Activated T-helper 1 cell treated with anti-CD3 and anti-CD28 coated beads, Interleukin-2, amount 50 U/mL, for 16 hours (primary cell): ENCODE data around the gene TACC2.

Experiments used
- DNase-seq, 2 donors: peaks; one replicate each; pipeline ENCODE4 v3.0.0-alpha.2; 2020; ENCODE audit warnings: low read depth in 1 of 2, low spot score in 1 of 2

TACC2 gene

DNA sequence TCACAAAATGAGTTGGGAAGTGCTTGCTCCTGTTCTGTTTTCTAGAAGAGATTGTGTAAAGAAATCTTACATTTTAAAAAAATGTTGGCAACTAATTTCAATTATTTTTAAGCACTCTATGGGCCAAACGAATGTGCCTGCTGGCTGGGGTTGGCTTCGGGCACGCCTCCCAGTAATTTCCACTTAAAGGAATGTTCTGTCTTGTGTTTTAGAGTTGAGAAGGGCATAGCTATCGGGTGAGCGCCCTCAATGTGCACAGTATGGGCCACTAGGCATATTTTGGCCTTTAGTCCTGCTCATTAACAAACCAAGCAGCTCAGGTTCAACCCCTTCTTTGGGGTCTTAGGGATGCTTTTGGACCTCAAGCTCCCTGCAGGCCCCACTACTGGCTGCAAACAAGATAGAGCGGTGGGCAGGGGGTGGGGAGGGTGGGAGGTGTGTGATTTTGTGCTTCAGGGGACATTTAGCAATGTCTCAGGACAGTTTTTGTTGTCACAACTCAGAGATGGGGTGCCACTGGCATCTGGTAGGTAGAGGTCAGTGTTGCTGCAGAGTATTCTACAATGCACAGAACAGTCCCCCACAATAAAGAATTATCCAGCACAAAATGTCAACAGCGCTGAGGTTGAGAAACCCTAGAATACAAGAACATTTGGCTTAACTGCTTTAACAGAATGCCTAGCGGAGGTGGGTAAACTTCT, 40.7 kb downstream of the TACC2 start:
- DNase-seq: no peak

DNA sequence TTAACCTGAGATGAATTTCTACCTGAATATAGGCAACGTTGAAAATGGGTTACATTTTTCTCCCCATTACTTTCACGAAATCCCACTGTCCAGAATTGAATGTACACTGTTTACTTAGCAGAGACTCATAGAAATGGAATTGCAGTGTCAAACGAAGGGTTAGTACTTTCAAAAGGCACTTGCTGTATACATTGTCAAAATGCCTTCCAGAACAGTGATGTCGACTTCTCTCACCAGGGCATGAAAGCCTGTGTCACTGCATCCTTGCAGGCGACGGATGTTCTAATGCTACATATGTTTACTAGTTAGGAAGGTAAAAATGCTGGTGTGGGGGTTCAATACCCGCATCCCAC, 41.2 kb downstream of the TACC2 start:
- no peak for DNase-seq

DNA sequence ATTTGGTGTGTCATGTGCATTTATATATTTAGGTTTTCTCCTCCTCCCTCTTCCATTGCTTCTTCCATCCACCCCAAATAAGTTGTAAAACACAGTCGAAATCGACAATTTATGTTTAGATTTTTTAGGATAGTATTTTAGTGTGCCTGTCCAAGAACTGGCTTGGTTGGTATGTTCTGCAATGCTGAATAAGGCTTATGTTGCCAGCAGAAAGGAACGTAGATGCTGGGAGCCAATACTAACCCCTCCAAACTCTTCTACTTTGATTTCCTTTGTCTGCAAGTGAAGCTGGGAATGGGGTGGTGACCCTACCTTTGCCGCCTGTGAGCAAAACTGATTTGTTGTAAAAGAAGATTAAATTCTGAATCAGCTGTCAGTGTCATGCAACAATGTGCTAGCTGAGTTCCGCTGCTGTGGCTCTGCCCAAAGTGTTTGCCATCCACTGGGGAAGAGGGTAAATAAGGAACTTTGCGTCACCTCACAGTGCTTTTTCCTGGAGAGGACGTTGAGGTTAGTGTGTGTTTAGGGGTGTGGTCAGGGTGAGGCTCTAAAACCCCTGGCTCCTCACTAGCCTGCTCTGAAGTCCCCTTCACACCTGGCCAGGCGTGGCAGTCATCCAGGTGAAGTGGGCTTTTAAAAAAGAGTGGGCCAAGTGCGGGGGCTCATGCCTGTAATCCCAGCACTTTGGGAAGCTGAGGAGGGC, 44.4 kb downstream of the TACC2 start:
- DNase-seq: no peak

DNA sequence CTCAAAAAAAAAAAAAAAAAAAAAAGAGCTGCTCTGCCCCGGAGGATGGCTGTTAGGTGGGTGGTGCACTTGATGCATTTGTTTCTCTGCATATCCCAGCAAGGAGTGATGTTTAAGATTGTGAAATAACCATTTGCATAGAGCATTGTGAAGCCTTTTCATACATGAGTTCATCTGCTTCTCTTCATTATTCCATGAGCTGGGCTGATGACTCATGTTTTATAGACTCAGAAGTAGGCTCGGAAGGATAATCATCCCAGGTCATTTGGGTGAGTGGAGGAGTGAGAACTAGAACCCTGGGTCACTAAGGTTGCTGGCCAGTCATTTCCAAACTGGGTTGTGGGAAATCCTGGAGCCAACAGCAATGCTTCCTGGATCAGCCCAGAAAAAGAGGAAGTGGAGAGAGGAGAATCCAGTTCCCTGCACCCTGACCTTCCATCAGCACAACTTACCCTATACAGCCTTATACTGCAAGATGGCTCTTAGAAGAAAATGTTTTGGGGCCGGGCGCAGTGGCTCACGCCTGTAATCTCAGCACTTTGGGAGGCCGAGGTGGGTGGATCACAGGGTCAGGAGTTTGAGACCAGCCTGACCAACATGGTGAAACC, 45.3 kb downstream of the TACC2 start:
- no peak for DNase-seq

DNA sequence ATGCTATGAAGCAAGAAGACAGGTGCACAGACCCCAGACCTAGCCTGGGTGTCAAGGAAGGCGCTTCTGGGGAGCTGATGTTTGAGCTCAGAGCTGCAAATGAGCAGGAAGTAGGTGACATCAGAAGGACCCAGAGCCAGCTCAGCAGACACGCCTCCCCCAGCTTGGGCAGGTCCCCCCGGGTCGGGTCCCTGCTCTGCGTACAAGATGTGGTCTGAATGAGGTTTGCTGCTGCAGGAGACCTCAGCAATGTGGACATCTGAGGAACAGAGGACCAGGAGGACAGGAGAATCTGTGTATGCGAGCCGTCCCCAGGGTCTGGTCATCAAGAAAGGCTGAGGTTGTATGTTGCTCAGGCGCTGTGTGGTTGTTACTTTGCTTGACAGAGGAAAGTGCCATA, 51.8 kb downstream of the TACC2 start:
- DNase-seq: no peak

DNA sequence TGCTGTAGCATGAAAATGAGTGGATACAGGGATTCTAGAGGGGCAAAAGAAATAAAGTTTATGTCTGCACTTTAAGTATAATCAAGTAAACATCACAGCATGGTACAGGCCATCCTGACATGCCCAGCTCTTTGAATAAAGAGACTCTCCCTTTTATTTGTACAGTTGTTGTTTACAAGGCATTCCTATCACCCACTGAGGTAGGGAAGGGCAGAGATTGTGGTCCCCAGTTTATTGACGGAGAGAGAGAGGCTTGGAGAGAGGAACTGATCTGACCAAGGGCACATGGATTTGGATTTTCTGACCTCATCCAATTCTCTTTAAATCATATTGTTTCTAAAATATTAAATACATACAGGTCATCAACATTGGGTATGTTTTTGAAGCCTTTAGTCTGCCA, 53.9 kb downstream of the TACC2 start:
- no peak for DNase-seq

DNA sequence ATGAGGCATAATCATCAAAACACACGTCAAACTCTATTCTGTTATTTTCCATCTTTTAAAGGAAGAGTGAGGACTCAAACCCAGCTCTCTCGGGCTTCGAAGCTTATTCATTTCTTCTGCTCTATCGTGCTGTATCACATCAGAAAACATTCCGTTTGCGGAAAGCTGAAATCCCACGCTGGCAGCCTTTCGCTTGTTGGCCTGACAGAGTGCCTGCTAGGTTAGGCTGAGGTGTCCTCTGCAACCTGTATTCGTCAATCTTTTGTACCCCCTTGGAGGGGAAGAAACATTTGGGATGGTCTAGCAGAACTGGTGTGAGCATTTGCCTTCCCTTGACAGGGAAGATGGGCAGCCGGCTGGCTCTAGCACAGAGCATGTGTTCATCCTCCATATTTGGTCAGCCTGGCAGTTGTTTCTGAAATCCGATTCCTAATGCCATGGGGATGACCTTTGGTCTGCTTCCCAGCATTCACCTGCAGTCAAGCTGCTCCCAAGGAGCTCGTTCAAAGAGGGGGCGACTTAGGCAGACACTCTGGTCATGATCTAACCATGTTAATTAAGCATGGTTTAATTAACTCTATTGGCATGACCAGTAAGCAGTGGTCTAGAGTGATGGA, 55.2 kb downstream of the TACC2 start:
- DNase-seq: no peak

DNA sequence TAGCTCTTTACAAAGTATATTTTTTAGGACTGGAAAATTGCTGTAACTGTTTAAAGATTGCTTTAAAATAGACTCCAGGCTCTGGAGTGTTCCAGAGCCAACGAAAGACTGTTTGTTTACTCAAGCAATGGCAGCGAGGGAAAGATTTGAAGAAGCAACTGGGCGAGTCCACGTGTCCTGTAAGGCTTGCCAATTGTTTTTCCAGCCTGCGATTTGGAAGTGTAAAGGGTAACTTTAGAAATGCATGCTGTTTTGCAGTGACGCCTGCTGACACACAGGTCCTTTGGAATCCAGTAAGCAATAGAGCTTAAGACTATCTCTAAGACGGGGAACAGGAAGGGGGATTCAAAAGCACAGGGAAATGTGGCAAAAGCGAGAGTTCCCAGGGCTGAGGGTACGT, 55.8 kb downstream of the TACC2 start:
- no peak for DNase-seq

DNA sequence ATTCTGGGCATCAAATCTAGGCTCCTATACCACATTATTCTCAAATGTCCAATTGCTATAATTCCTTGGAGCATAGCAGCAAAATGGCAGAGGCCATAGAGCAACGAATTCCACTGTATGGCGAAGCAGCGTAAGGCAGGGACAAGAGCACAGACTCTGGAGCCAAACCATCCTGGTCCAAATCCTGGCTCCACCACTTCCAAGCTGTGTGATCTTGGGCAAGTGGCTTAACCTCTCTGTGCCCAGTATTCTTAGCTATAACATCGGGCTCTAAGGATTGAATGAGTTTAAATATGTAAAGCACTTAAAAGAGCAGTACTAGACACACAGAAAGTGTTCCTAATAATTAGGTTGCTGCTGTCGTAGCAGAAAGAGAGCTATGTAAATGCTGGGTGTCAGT, 56.2 kb downstream of the TACC2 start:
- DNase-seq: no peak

DNA sequence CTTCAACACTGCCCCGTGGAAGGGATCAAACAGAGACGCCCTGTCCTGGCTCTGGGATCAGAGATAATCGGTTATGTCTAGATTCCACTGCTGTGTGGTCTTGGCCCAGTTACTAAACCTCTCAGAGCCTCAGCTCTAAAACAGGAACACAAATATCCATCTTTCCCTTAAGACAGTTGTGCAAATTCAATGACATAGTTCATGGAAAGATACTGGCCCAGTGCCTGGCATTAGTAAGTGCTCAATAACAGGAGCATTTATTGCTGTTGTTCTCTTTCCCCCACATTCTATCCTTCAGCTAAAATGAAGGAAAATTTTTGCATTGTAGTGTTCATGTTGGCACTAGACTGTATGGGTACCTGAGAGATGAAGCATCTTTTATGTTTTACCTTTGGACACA, 58.6 kb downstream of the TACC2 start:
- no peak for DNase-seq

DNA sequence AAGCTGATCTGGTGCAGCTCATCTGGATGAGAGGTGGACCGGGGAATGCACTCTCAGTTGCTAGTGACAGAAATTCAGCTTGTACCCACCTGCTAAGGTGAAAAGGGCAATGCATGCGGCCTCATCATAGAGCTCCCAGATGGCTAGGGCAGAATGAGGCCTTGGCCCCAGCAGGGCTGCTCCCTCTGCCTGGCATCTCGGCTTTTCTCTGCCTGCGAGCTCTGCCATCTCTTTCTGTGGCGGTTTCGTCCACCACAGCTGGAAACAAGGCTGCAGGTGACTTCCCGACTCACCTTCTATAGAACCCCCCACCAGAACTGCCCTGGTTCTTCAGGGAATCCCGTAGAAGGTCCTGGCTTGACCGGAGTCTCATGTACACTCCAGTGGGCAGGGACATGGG, 60.1 kb downstream of the TACC2 start:
- DNase-seq: no peak

DNA sequence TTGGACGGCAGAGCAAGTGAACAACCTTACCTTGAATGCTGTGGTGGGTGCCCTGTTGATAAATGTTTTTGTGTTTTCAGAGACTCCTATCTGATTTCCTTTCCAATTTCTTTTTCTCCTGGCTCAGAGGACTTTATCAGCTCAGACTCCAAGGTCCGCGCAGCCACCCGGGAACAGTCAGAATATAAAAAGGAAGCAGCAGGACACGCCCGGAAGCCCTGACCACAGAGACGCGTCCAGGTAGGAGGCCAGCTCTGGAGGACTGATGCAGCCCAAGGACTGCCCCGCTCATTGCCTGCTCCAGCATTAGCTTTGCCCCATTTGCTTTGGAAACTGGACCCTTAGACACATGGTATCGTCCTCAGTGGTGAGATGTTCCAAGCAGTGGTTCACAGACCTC, 61.3 kb downstream of the TACC2 start:
- DNase-seq: no peak

DNA sequence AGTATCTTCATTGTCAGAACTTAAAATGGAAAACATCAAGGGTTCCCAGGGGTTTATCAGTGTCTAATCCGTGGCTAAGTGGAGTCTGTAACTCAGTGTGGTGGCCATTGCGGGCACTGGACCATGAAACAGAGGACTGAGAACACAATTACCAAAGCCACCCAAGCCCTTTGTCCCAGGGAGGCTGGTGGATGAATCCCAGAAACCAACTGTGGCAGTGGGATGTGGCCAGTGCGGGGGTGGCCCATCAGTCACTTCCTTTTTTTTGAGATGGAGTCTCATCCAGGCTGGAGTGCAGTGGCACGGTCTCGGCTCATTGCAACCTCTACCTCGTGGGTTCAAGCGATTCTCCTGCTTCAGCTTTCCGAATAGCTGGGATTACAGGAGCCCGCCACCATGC, 61.8 kb downstream of the TACC2 start:
- DNase-seq: no peak

DNA sequence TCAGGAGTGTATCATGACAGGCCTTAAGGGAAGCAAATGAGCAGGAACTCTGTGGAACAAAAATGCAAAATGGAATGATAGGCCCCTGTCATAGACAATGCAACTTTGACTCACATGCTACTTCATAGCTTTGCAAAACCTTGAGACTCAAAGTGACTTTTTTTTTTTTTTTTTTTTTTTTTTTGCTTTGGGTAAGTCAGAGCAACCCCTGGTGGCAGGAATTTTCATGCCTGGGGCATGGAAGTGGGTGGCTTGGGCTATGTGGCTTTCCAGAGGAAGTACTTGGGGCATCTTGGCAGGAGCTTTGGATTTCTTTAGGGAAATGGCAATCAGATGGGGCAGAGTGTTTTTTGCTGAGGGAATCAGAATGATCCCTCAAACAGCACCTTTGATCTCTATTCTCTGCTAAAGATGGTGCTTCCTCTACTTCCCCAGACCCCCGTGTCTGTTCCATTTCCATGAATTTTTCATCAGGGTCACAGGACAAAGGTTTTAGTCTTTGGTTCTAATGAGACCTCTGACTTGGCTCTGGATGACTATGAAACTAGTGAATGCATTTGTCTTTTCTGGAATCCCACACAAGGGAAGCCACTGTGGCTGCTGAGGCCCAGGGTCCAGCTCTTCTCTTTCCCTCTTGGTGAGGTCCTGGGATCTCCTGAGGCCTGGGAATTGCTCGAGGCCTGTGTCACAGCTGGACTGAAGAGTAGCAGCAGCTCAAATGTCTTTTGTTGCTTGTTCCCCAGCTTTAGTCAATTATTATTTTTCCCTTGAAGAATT, 62.8 kb downstream of the TACC2 start:
- DNase-seq: no peak

DNA sequence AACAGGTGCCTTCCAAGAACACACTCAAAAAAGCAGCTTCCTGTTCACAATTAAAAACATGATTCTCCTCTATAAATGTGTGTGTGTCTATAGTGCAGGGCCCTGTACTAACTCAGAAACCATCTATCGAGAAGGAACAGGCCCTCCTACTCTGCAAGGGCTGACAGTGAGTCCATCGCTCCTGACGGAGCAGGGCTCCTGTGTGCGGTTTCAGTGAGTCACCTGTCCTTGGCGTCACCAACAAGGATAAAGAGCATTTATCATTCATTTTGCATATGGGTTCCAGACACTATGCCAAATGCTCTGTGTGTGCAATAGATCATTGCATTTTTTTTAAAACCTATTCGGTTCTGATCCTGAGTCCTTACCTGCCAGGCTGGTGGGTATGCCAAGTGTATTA, 63.7 kb downstream of the TACC2 start:
- no peak for DNase-seq

DNA sequence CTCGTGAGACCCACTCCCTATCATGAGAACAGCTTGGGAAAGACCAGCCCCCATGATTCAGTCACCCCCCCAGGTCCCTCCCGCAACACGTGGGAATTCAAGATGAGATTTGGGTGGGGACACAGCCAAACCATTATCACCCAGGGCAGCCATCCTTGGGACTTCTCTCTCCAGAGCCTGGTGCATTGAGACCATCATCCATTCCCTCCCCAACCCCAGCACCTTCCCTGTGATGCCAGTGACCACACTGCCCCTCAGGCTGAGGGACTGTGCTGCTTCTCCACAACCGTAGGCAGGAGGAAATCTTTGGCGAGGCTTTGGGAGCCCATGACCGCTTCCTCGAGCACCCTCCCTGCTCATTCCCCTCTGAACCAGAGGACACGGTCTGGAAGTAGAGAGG, 64.4 kb downstream of the TACC2 start:
- DNase-seq: no peak

DNA sequence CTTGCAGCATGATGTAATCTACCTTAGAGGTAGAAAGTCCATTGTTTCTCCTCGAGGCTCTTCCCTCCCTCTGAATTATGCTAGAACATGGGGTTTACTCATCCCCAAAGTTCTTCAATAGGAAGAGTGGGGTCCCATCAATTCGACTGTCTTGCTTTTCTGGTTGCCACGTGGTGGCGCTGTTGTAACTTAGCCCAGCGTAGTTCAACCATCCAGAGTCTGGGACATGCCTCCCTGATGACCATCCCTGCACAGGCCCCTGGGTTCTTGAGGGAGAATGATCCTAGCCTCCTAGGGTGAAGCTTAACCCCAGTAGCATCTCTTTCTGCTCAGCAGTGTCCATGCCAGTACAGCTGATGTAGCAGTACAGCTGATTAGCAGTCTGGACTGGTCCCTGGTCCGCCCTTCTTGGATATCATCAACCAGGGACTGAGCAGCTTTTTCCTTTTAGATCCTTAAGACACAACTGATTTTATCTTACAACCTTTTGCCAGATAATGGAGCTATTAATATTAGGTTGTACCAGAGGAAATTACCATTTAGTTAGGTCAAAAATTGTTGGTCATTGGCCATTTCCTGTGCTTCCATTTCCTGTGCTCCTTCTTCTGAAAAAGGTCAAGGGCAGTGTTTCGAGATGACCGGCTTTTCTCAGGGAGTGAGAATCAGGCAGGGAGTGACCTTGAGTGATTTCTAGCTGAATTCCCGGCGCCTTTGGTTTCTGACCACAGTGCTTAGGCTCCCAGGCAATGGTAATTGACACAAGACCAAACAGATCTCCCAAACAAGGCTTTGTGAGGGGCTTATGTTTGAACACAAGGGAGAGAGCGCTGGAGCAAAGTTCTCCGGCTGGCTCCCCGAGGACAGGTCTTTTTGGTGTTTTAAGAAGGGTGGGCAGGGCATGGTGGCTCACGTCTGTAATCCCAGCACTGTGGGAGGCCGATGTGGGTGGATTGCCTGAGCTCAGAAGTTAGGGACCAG, 65.4 kb downstream of the TACC2 start:
- DNase-seq: no peak

DNA sequence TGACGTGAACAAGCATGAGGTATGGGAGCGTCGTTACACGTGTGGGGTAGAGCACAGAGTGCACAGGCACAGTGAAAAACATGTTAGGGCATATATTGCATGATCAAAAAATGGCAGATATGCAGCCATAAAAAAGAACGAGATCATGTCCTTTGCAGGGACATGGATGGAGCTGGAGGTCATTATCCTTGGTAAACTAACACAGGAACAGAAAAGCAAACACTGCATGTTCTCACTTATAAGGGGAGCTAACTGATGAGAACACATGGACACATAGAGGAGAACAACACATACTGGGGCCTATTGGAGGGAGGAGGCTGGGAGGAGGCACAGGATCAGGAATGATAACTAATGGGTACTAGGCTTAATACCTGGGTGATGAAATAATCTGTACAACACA, 66.3 kb downstream of the TACC2 start:
- no peak for DNase-seq

DNA sequence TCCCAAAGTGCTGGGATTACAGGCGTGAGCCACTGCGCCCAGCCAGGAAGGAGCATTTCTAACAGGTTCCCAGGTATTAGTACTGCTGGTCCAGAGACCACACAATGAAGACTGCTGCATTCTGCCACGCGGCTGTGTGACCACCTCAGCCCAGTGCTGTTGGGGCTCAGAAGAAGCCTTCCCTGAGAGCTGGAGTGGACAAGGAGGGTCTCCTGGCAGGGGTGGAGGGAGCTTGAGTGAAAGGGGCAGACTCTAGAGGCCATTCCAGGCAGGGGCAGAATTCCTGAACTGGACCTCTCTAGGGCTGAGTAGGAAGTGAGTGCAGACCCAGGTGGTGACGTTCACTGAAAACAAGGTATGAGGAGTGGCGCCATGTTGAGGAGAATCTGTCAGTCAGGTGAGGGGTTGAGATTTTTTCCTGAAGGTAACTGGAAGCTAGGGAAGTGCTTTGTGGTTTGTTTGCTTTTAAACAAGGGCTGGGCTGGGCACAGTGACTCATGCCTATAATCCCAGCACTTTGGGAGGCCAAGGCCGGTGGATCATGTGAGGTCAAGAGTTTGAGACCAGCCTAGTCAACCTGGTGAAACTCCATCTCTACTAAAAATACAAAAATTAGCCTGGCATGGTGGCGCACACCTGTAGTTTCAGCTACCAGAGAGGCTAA, 67.6 kb downstream of the TACC2 start:
- no peak for DNase-seq

DNA sequence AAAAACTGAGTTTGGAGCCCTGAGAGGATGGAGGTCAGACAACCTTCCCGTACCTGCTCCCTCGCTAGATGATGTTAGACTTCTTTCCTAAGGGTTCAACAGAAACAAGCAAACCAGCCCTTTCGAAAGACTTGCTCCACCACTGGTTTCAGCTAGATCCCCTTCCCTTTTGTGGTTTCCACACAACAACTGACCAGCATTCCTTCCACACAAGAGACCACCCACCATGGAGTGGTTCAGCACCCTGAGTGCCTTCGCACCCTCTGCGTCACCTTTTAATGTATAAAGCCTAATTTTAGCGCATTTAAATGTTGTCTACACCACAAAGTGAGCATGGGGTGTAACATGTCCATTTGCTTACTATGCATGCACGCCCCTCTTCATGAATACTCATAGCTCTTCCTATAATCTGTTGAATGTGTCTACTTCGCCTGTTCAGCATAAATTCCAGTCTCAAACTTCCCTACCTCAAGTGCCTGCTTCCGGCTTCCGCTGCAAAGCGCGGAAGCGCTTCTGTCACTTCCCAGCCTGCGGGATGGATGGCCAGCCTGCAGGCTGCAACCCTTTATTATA, 69.0 kb downstream of the TACC2 start:
- DNase-seq: no peak
